H1 (cell line): Measurements from ENCODE around the gene SLC6A12. TPM values are rescaled to one million over a fixed set of nuclear protein-coding genes. Genes with fewer than 3 reads are reported as not detected.

ENCODE experiments used
- CHD7 ChIP-seq: fragments of 300-600 bp; sonication (generic); IDR thresholded peaks from 2 replicates; pipeline ENCODE4 v1.7.1; 2012; ENCODE audit warnings: low read length, moderate library complexity, mild to moderate bottlenecking, inconsistent platforms; ENCODE audit not compliant: insufficient replicate concordance
- EGR1 ChIP-seq: IDR thresholded peaks from 2 replicates; pipeline ENCODE4 v1.6.1; 2011; ENCODE audit warnings: low read depth, low read length, borderline replicate concordance
- KDM4A ChIP-seq: IDR thresholded peaks from one replicate; pipeline ENCODE4 v1.7.1; 2012; ENCODE audit warnings: low read depth, mild to moderate bottlenecking, moderate library complexity, low read length, inconsistent platforms; ENCODE audit not compliant: severe bottlenecking
- KDM5A ChIP-seq: fragments of 200-600 bp; IDR thresholded peaks from 2 replicates; pipeline ENCODE4 v1.7.1; 2012; ENCODE audit warnings: mild to moderate bottlenecking, low read length, inconsistent platforms, mixed read lengths
- PHF8 ChIP-seq: fragments of 200-600 bp; sonication (generic); conservative IDR thresholded peaks from 2 replicates; pipeline ENCODE4 v1.7.1; 2012; ENCODE audit warnings: low read depth, mild to moderate bottlenecking, inconsistent platforms, low read length, moderate library complexity
- TEAD4 ChIP-seq: IDR thresholded peaks from 2 replicates; pipeline ENCODE4 v1.6.1; 2012; ENCODE audit warnings: low read depth, low read length, inconsistent platforms, mixed read lengths
- YY1 ChIP-seq: IDR thresholded peaks from 2 replicates; pipeline ENCODE4 v1.6.1; 2011; ENCODE audit warnings: low read depth, mild to moderate bottlenecking, low read length
- polyA plus RNA-seq, 7 experiments: library from polyadenylated mRNA; depleted of rRNA in 3 of 7; stranded (reverse) in 5 of 7; unstranded in 2 of 7; fragments of >200 nt in 5 of 7; fragments of 200-250 nt in 2 of 7; gene quantifications; 1 replicate in 5 of 7; 2 replicates in 1 of 7; 4 replicates in 1 of 7; pipeline versions ENCODE4 v1.2.1 to v1.2.3, GENCODE V29; 2011 to 2013; ENCODE audit warnings: missing spikeins in 2 of 7, mixed read lengths in 2 of 7
- total RNA-seq: library from RNA; stranded (reverse); fragmentation: NEBNext Ultra II Directional; extraction: Animal tissue kit (Norgen Biotek cat#: 25700); gene quantifications from 2 replicates; pipeline ENCODE4 v1.2.1, GENCODE V29; 2021
- TF ChIP-seq, protein P1 (sequence below): IDR thresholded peaks from 2 replicates; pipeline ENCODE4 v1.6.1; 2012; ENCODE audit warnings: inconsistent platforms
- TF ChIP-seq, protein P2 (sequence below), 3 experiments: IDR thresholded peaks; 1 replicate in 2 of 3; 2 replicates in 1 of 3; pipeline versions ENCODE4 v1.5.1 to v1.6.1; 2011; ENCODE audit warnings: low read length in 3 of 3, mild to moderate bottlenecking in 3 of 3, inconsistent platforms in 2 of 3, low read depth in 1 of 3, moderate library complexity in 1 of 3; ENCODE audit not compliant: insufficient read depth in 1 of 3; ENCODE audit errors: control extremely low read depth in 1 of 3

The SLC6A12 gene
- total and polyA plus RNA-seq, 2 of the 8 experiments (the other 6 are each of a cell fraction or from before 2014, with no cell fraction given): 0.70 to 1.1 TPM

- TF ChIP-seq CHD7 (no peak), KDM5A (no peak), YY1 (no peak), TEAD4 (no peak), KDM4A (no peak), PHF8 (no peak), EGR1 (no peak)
- TF ChIP-seq, protein P1, sequence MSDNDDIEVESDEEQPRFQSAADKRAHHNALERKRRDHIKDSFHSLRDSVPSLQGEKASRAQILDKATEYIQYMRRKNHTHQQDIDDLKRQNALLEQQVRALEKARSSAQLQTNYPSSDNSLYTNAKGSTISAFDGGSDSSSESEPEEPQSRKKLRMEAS: no peak
- TF ChIP-seq, protein P2, sequence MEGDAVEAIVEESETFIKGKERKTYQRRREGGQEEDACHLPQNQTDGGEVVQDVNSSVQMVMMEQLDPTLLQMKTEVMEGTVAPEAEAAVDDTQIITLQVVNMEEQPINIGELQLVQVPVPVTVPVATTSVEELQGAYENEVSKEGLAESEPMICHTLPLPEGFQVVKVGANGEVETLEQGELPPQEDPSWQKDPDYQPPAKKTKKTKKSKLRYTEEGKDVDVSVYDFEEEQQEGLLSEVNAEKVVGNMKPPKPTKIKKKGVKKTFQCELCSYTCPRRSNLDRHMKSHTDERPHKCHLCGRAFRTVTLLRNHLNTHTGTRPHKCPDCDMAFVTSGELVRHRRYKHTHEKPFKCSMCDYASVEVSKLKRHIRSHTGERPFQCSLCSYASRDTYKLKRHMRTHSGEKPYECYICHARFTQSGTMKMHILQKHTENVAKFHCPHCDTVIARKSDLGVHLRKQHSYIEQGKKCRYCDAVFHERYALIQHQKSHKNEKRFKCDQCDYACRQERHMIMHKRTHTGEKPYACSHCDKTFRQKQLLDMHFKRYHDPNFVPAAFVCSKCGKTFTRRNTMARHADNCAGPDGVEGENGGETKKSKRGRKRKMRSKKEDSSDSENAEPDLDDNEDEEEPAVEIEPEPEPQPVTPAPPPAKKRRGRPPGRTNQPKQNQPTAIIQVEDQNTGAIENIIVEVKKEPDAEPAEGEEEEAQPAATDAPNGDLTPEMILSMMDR (IDR thresholded peaks at IDR 0.05; ENCODE audit: control extremely low read depth in 1 of 3, insufficient read depth in 1 of 3, low read depth in 1 of 3, low read length in 3 of 3): no peak
Measured at GRCh38 chr12:262817-263216, 48.9 kb upstream of the SLC6A12 start, which contains the start of gene SLC6A13 (continued).
